ENCODE data around the gene LRRC8B.
A peak's percentile ranks its signal among the peaks of the same experiment; 100 is the strongest.
"Not testable (repeated sequence)": the region's sequence is repeated elsewhere in the genome, so short reads cannot be mapped to it uniquely, and the experiment has no call there.

Gene LRRC8B

GRCh38 chr1:89524369-89525168, at the start of gene LRRC8B:
LRRC8B (plus strand) TSS chr1:89524829; CDS start chr1:89582651, 57,822 bp downstream.
- DNase-seq, result peak; percentile 44 to 94 (median 88)

DNA sequence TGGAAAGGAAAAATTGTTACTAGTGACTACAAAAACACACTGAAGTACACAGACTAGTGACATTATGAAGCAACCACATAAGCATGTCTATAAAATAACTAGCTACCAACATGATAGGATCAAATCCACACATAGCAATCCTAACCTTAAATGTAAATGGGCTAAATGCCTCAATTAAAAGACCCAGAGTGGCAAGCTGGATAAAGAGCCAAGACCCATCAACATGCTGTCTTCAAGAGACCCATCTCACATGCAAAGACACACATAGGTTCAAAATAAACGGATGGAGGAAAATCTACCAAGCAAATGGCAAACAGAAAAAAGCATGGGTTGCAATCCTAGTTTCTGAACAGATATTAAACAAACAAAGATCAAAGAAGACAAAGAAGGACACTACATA, 49.4 kb upstream of the LRRC8B start:
- DNase-seq, result no peak

DNA sequence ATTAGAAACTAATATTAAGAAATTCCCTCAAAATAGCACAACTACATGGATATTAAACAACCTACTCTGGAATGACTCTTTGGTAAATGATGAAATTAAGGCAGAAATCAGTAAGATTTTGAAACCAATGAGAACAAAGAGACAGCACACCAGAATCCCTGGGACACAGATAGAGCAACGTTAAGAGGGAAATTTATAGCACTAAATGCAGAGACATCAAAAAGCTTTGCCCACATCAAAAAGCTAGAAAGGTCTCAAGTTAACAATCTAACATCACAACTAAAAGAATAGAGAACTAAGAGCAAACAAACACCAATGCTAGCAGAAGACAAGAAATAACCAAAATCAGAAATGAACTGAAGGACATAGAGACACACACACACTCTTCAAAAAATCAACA, 48.6 kb upstream of the LRRC8B start:
- DNase-seq, result no peak

DNA sequence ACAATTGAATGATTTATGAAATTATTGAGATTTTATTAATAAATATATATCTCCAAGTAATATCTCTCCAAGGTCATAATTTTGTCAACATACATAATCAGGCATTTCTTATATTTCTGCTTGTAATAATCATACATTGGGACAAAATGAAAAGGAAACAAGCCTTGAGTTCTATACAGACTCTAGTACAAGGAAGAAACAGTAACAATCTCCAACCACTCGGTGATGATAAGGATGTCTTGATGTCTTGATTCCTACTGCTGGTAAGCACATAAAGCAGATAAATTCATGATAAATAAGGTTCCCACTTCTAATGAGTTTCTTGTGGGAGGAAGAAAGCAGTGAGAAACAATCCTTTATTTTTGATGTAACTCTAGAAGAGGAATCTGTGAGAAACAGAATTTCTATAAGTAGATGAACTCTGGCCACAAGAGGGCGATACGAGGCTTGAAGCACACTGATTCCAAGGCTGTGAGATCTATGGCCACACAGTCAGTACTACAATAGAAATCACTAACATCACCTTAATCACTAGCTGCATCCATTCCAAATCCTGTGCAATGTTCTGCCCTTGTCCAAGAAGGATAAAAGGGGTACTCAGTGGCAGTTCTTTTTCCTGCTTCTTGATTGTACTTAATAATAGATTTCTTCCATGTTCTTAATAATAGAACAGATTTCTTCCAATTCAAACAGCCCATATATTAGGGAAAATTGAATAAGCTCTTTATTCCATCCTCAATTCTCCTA, 41.4 kb upstream of the LRRC8B start:
- peak in 51 of 58 donors; percentile 3 to 84 (median 49) for DNase-seq

DNA sequence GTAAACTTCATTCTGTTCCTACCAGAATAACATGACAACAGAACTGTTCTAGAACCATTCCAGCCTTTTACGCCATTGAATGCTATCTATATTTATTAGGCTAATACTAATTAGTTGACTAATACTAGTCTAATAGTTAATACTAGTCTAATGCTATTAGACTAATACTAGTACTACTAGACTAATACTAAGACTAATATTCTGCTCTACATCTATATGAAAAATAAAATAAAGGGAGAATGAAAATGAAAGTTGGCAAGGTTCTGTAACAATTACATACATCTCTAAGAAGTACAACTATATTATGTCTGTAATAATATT, 40.9 kb upstream of the LRRC8B start:
- no peak for DNase-seq

DNA sequence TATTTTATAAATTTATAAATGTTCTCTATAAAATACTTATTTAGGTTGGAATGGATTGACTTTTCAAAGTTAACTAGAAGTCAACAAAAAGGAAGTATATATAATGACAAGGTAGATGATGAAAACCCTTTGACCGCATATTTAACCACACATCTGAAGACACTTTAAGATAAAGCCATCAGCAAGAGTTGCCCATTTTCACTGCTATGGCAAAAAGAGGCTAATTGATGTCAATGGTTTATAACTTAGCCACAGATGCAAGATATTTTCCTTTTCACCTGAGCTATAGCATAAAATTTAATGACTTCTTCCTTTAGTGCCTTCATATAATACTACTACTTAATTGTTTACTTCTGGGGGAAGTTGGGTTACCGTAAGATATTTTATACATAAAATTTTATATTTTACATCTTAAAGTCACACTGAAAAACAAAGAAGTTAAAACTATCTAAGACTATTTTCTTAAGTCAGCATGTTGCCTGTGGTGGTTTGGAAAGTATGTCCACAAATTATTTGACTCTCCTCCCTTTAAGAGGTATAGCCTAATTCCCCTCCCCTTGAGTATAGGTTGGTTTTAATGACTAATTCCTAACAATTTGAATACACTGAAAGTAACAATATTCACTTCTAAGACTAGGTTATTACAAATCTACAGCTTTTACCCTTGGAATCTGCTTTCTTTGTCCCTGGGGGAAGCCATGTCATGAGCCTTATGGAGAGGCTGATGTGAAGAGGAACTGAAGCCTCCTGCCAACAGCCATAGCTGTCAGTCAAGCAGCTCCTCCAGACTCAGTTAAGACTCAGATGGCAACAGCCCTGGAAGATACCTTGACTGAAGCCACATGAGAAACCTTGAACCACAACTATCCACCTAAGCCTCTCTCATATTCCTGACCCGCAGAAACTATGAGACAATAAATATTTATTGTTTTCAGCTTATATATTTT, 40.3 kb upstream of the LRRC8B start:
- no peak for DNase-seq

DNA sequence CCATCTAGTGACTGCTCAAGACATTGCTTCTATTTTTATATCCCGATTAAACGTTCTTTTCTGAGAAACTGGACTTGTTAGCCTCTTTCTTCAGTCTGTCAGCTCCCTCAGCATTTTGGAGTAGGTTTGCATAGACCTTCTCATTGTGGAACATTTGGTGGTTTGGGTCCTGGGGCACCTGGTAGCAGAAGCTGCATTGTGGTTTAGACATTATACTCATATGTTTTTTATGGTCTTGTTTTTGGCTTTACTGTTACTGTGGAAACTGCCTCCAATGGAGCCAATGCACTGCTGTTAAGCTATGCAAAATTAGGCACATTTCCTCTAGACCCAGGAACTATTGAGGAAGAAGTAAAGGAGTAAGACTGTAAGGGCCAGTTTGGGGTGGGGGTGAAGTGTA, 36.7 kb upstream of the LRRC8B start:
- no peak for DNase-seq

- DNase-seq, result peak in 1 of 58 donors; percentile 5
These were observed 35.4 kb upstream of the LRRC8B start for GRCh38 chr1:89489047-89489729.

GRCh38 chr1:89490389-89490788, 34.2 kb upstream of the LRRC8B start:
- no peak for DNase-seq

DNA sequence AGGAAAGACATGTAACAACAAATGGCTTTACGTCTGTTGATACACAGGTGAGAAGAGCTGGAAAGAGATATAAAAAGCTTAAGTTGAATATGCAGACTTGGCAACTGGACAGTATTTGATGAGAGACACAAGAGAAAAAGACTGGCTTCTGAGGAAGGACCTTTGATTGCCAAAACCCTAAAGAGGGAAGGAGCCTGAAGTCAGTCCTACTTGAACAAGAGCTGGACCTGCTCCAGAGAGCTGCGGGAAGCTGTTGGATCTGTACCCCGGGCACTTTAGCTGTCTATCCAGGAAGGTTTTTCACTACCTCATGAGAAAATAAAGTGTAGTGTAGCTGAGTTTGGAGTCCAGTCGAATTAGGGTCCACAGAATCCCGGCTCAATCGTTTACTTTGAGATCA, 25.3 kb upstream of the LRRC8B start:
- DNase-seq, result peak in 2 of 58 donors; percentile 2 to 38

DNA sequence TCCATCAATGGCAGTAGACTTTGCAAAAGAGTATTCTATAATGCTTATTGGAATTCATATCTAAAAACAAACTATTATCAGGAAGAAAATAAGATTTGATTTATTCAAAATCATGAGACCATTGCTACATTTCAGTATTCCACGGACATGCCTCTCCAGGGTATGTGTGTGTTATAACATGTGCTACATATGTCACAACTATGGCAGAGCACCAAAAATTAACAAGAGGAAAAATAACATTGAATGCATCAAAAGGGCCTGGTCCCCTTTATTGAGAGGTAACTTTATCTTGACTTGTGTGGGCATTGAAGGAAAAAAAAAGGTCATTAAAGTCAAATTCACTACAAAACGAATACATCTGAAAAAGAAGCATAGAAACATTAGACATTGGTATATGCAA, 22.6 kb upstream of the LRRC8B start:
- DNase-seq, result no peak

- no peak for DNase-seq
These were observed 21.7 kb upstream of the LRRC8B start for GRCh38 chr1:89502895-89503294.

DNA sequence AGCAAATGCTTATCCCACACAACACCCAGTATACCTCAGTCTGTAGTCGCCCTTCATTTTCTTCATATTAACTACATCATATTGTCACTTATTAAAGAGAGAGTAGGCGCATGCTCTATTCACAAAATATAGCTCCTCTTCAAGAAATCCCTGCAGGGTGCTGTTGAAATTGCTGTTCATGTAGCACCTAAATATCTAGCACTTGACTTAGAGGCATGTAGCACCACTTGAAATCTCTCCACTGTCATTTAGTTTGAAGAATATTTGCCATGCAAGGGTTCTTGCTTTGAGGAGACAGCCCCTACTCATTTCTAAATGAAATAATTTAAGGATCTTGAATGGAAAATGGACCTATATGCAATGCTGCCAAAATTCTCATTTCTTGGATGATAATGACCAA, 20.9 kb upstream of the LRRC8B start:
- DNase-seq, result no peak

GRCh38 chr1:89510061-89510460, 14.6 kb upstream of the LRRC8B start:
- DNase-seq, result not testable (repeated sequence)

GRCh38 chr1:89512996-89513720, 11.5 kb upstream of the LRRC8B start:
- no peak for DNase-seq

GRCh38 chr1:89516055-89516454, 8.6 kb upstream of the LRRC8B start:
- DNase-seq, result no peak

DNA sequence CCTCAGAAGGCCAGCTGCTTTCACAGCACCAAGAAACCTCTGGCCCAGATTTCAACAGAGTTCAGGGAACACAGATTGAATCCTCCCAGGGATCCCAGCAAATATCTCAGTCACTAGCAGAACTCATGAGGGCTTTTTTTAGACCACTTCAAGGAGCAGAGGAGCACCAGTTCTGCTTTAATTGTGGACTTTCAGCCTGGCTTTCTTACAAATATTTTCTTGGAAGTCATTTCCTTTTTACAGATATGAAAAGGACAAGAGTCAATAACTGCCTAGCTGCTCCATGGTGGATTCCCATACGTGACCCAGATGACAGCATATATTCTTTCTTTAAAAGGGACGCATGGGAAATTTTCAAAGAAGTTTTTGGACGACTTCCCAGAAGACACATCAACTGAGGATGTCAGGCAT, 6.4 kb upstream of the LRRC8B start:
- no peak for DNase-seq

DNA sequence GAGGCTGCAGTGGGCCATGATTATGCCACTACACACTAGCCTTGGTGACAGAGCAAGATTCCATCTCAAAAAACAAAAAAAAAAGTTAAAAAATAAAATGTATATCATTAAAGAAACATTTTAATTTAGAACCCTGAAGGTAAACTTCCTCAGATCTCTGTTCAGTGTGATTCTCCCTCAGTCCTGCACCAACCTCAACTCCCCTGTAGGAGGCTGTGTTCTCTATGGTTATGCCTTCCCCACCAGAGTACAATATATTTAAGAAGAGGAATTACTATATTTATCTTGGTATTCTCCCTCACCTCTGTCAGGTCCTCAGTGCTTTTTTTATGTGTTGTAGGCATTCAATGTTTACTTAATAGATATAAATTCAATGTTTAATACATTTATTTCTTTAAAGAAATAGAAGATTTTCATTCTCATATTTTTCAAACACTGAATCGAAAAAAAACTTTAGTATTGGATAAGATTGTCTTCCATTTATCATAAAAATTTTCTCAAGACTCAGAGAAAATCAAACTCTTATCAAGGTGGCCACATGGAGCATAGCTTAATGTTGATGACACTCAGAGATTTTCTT, 4.8 kb upstream of the LRRC8B start:
- DNase-seq, result peak in 1 of 58 donors; percentile 9

DNA sequence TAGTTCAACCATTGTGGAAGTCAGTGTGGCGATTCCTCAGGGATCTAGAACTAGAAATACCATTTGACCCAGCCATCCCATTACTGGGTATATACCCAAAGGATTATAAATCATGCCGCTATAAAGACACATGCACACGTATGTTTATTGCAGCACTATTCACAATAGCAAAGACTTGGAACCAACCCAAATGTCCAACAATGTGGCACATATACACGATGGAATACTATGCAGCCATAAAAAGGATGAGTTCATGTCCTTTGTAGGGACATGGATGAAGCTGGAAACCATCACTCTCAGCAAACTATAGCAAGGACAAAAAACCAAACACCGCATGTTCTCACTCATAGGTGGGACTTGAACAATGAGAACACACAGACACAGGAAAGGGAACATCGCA, 2.7 kb upstream of the LRRC8B start:
- not testable (repeated sequence) for DNase-seq
